OCI-LY3 (cell line): ENCODE results near the gene LRRFIP2.
"Not testable (repeated sequence)": the region's sequence is repeated elsewhere in the genome, so short reads cannot be mapped to it uniquely, and the experiment has no call there.

Experiments
- H2AFZ ChIP-seq: fragments of 200-600, 300-600 bp; shearing (Covaris generic); 2 replicates; pipeline ENCODE4 v1.6.0; 2014; ENCODE audit warnings: antibody characterized with exemption, low read depth, low read length
- H3K27ac ChIP-seq: fragments of 200-600, 300-600 bp; sonication (generic); 2 replicates; pipeline ENCODE4 v1.5.1; 2014; ENCODE audit warnings: mild to moderate bottlenecking, low read length, moderate library complexity, mixed read lengths
- H3K27me3 ChIP-seq: fragments of 200-600, 300-600 bp; sonication (generic); 2 replicates; pipeline ENCODE4 v1.6.1; 2014; ENCODE audit warnings: low read depth, low read length, mixed read lengths
- H3K36me3 ChIP-seq: fragments of 200-600, 300-600 bp; sonication (generic); replicated peaks from 2 replicates; pipeline ENCODE3; 2014; ENCODE audit warnings: low read depth, low read length, mixed read lengths
- H3K4me1 ChIP-seq: fragments of 300-600, 200-600 bp; sonication (generic); 2 replicates; pipeline ENCODE4 v1.6.1; 2014; ENCODE audit warnings: low read length, mixed read lengths
- H3K4me2 ChIP-seq: fragments of 200-600, 300-600 bp; sonication (generic); 2 replicates; pipeline ENCODE4 v1.6.1; 2014; ENCODE audit warnings: low read length, mixed read lengths
- H3K4me3 ChIP-seq: fragments of 300-600, 200-600 bp; sonication (generic); 2 replicates; pipeline ENCODE4 v1.5.1; 2014; ENCODE audit warnings: antibody characterized with exemption, mild to moderate bottlenecking, low read length, moderate library complexity
- H3K79me2 ChIP-seq: fragments of 300-600, 200-600 bp; shearing (Covaris generic); 2 replicates; pipeline ENCODE4 v1.6.1; 2014; ENCODE audit warnings: mild to moderate bottlenecking, low read length, mixed read lengths
- H3K9ac ChIP-seq: fragments of 300-600, 200-600 bp; shearing (Covaris generic); 2 replicates; pipeline ENCODE4 v1.6.0; 2014; ENCODE audit warnings: mild to moderate bottlenecking, low read length, moderate library complexity
- H3K9me3 ChIP-seq: fragments of 200-600, 300-600 bp; shearing (Covaris generic); 2 replicates; pipeline ENCODE4 v1.6.1; 2014; ENCODE audit warnings: low read length, mixed read lengths; ENCODE audit not compliant: insufficient read depth
- H4K20me1 ChIP-seq: fragments of 200-600, 300-600 bp; sonication (generic); 2 replicates; pipeline ENCODE4 v1.6.1; 2016; ENCODE audit warnings: low read length, mixed read lengths; ENCODE audit not compliant: insufficient read depth
- EZH2phosphoT487 ChIP-seq: fragments of 200-600 bp; shearing (Covaris generic); IDR thresholded peaks from 2 replicates; pipeline ENCODE4 v1.6.1; 2018; ENCODE audit warnings: antibody characterized with exemption, mixed run types, low read depth
- TF ChIP-seq, protein P1 (sequence below): fragments of 200-600, 300-600 bp; sonication (generic); IDR thresholded peaks from 2 replicates; pipeline ENCODE4 v1.5.1; 2014; ENCODE audit warnings: antibody characterized with exemption, low read length, low read depth

LRRFIP2 gene

GRCh38 chr3:37125195-37126073, 48.9 kb downstream of the LRRFIP2 start:
- Histone ChIP-seq H3K27me3 (no peaks in the 10 kb centered on the region), H3K4me3 (no peak overlapping the region), H2AFZ (no peak overlapping the region), H3K36me3 (no peaks in the 10 kb centered on the region), H3K9me3 (no peaks in the 10 kb centered on the region), H3K9ac (no peak overlapping the region), H4K20me1 (no peaks in the 10 kb centered on the region), H3K27ac (no peak overlapping the region), H3K4me2 (no peak overlapping the region), H3K4me1 (no peaks in the 10 kb centered on the region), H3K79me2 (no peaks in the 10 kb centered on the region)
- TF ChIP-seq, protein P1, sequence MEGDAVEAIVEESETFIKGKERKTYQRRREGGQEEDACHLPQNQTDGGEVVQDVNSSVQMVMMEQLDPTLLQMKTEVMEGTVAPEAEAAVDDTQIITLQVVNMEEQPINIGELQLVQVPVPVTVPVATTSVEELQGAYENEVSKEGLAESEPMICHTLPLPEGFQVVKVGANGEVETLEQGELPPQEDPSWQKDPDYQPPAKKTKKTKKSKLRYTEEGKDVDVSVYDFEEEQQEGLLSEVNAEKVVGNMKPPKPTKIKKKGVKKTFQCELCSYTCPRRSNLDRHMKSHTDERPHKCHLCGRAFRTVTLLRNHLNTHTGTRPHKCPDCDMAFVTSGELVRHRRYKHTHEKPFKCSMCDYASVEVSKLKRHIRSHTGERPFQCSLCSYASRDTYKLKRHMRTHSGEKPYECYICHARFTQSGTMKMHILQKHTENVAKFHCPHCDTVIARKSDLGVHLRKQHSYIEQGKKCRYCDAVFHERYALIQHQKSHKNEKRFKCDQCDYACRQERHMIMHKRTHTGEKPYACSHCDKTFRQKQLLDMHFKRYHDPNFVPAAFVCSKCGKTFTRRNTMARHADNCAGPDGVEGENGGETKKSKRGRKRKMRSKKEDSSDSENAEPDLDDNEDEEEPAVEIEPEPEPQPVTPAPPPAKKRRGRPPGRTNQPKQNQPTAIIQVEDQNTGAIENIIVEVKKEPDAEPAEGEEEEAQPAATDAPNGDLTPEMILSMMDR: no peak
- TF ChIP-seq EZH2phosphoT487: no peak

- H3K4me1 ChIP-seq: no peaks in the 10 kb centered on the region
- H3K4me3 ChIP-seq: no peak overlapping the region
- H3K27me3 ChIP-seq: no peaks in the 10 kb centered on the region
- TF ChIP-seq, protein P1: no peak
- no peak for TF ChIP-seq EZH2phosphoT487
- no peaks in the 10 kb centered on the region for H3K79me2 ChIP-seq
- no peaks in the 10 kb centered on the region for H3K36me3 ChIP-seq
- H3K9ac ChIP-seq: no peak overlapping the region
- H3K4me2 ChIP-seq: no peak overlapping the region
- H2AFZ ChIP-seq: no peak overlapping the region
- no peaks in the 10 kb centered on the region for H3K9me3 ChIP-seq
- no peak overlapping the region for H3K27ac ChIP-seq
- no peaks in the 10 kb centered on the region for H4K20me1 ChIP-seq
Measured at GRCh38 chr3:37124435-37124834, 49.9 kb downstream of the LRRFIP2 start.

- Histone ChIP-seq H4K20me1 (no peaks in the 10 kb centered on the region), H3K27ac (no peak overlapping the region), H3K4me3 (no peak overlapping the region), H3K4me1 (no peaks in the 10 kb centered on the region), H3K4me2 (no peak overlapping the region), H3K27me3 (no peaks in the 10 kb centered on the region), H3K79me2 (no peaks in the 10 kb centered on the region), H3K36me3 (no peaks in the 10 kb centered on the region), H3K9ac (no peak overlapping the region), H3K9me3 (no peaks in the 10 kb centered on the region), H2AFZ (no peak overlapping the region)
- TF ChIP-seq, protein P1: no peak
- no peak for TF ChIP-seq EZH2phosphoT487
Measured at GRCh38 chr3:37123292-37123691, 51.1 kb downstream of the LRRFIP2 start.

DNA sequence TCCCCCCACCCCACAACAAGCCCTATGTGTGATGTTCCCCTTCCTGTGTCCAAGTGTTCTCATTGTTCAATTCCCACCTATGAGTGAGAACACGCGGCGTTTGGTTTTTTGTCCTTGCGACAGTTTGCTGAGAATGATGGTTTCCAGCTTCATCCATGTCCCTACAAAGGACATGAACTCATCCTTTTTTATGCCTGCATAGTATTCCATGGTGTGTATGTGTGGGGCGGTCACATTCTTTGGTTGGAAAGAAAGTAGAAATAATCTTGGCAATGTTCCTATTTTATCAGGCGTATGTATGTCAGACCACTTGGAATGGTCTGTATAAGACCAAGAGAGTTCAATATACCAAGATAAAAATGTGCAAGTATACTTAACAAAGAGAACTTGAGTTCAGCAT, 52.3 kb downstream of the LRRFIP2 start:
- not testable (repeated sequence) for H3K4me1 ChIP-seq, H3K79me2 ChIP-seq, H3K9me3 ChIP-seq, H2AFZ ChIP-seq, H3K36me3 ChIP-seq, H3K9ac ChIP-seq, H3K27me3 ChIP-seq, H4K20me1 ChIP-seq, H3K4me3 ChIP-seq, H3K4me2 ChIP-seq, H3K27ac ChIP-seq
